Panc1 (cell line): ENCODE results near the gene FAM72A.
"Not testable (repeated sequence)": the region's sequence is repeated elsewhere in the genome, so short reads cannot be mapped to it uniquely, and the experiment has no call there.

Experiments used
- CTCF ChIP-seq: fragments of 450-650 bp; IDR thresholded peaks from 2 replicates; pipeline ENCODE4 v1.5.1; 2017; ENCODE audit warnings: mild to moderate bottlenecking
- POLR2AphosphoS5 ChIP-seq: IDR thresholded peaks from 2 replicates; pipeline ENCODE4 v1.6.1; 2012; ENCODE audit warnings: mild to moderate bottlenecking, low read depth, low read length, moderate library complexity
- SIN3A ChIP-seq: IDR thresholded peaks from 2 replicates; pipeline ENCODE4 v1.6.1; 2012; ENCODE audit warnings: low read depth, mild to moderate bottlenecking, low read length, moderate library complexity, borderline replicate concordance; ENCODE audit not compliant: insufficient read depth

- peak; percentile 32 for TF ChIP-seq CTCF
- not testable (repeated sequence) for TF ChIP-seq POLR2AphosphoS5, SIN3A
These were observed 28.3 kb downstream of the FAM72A start for GRCh38 chr1:206174182-206174868.
